Fibroblast of skin of abdomen (primary cell): ENCODE results near the gene SCUBE3.

Experiments
- DNase-seq: peaks from one replicate; pipeline ENCODE4 v3.0.0-alpha.2; 2013

SCUBE3 gene

GRCh38 chr6:35275744-35276260 lies 62.0 kb downstream of the SCUBE3 start:
- no peak for DNase-seq

- DNase-seq, result no peak
Observed at GRCh38 chr6:35278708-35279107, 65.0 kb downstream of the SCUBE3 start.

GRCh38 chr6:35280903-35281302 lies 67.1 kb downstream of the SCUBE3 start:
- no peak for DNase-seq

GRCh38 chr6:35282472-35282871 lies 68.7 kb downstream of the SCUBE3 start:
- no peak for DNase-seq

GRCh38 chr6:35283361-35283760 lies 69.6 kb downstream of the SCUBE3 start:
- DNase-seq, result no peak

- no peak for DNase-seq
Observed at GRCh38 chr6:35287671-35288396, 74.1 kb downstream of the SCUBE3 start.

- DNase-seq, result no peak
Observed at GRCh38 chr6:35288834-35289233, 75.1 kb downstream of the SCUBE3 start.

- DNase-seq, result no peak
Observed at GRCh38 chr6:35291491-35291890, 77.7 kb downstream of the SCUBE3 start.

GRCh38 chr6:35292494-35292893 lies 78.7 kb downstream of the SCUBE3 start:
- no peak for DNase-seq

GRCh38 chr6:35293681-35294080 lies 79.9 kb downstream of the SCUBE3 start:
- no peak for DNase-seq

GRCh38 chr6:35294308-35294945 lies 80.7 kb downstream of the SCUBE3 start:
- peak; percentile 24 for DNase-seq

- DNase-seq, result no peak
Observed at GRCh38 chr6:35295036-35295435, 81.3 kb downstream of the SCUBE3 start.

- no peak for DNase-seq
Observed at GRCh38 chr6:35295521-35296315, 82.0 kb downstream of the SCUBE3 start.

GRCh38 chr6:35296931-35297600 lies 83.3 kb downstream of the SCUBE3 start:
- DNase-seq, result no peak

- DNase-seq, result peak; percentile 81
Observed at GRCh38 chr6:35297601-35298481, 84.1 kb downstream of the SCUBE3 start, which contains the start of gene DEF6. Gene DEF6 (plus strand): TSS chr6:35297818. CDS start chr6:35297857, 39 bp downstream.

GRCh38 chr6:35298625-35299140 lies 84.9 kb downstream of the SCUBE3 start:
- no peak for DNase-seq

- DNase-seq, result no peak
Observed at GRCh38 chr6:35299674-35300073, 85.9 kb downstream of the SCUBE3 start.

- DNase-seq, result no peak
Observed at GRCh38 chr6:35300848-35301247, 87.1 kb downstream of the SCUBE3 start.
